ENCODE measurements around the gene UTS2B. TPM values are rescaled to one million over a fixed set of nuclear protein-coding genes. Genes with fewer than 3 reads are reported as not detected.
"Not testable (repeated sequence)": the region's sequence is repeated elsewhere in the genome, so short reads cannot be mapped to it uniquely, and the experiment has no call there.

The UTS2B gene
- total RNA-seq, 1 donor: 0.21 TPM

GRCh38 chr3:191290311-191291025 is 39.9 kb downstream of the UTS2B start:
- Histone ChIP-seq H3K27me3 (ENCODE audit: insufficient read depth, low read length) (no peaks in the 10 kb centered on the region), H3K4me3 (ENCODE audit: low read length) (no peak overlapping the region), H3K9me3 (ENCODE audit: low read depth, low read length) (no peaks in the 10 kb centered on the region), H3K4me1 (ENCODE audit: insufficient read depth, low read length) (peaks cover 4% of the 10 kb centered on the region)

GRCh38 chr3:191283400-191283799 is 46.9 kb downstream of the UTS2B start:
- Histone ChIP-seq H3K27me3 (ENCODE audit: insufficient read depth, low read length) (no peaks in the 10 kb centered on the region), H3K4me1 (ENCODE audit: insufficient read depth, low read length) (no peaks in the 10 kb centered on the region), H3K4me3 (ENCODE audit: low read length) (no peak overlapping the region), H3K9me3 (ENCODE audit: low read depth, low read length) (no peaks in the 10 kb centered on the region)

GRCh38 chr3:191282251-191283185 is 47.8 kb downstream of the UTS2B start:
- Histone ChIP-seq H3K27me3 (ENCODE audit: insufficient read depth, low read length) (no peaks in the 10 kb centered on the region), H3K4me1 (ENCODE audit: insufficient read depth, low read length) (no peaks in the 10 kb centered on the region)

DNA sequence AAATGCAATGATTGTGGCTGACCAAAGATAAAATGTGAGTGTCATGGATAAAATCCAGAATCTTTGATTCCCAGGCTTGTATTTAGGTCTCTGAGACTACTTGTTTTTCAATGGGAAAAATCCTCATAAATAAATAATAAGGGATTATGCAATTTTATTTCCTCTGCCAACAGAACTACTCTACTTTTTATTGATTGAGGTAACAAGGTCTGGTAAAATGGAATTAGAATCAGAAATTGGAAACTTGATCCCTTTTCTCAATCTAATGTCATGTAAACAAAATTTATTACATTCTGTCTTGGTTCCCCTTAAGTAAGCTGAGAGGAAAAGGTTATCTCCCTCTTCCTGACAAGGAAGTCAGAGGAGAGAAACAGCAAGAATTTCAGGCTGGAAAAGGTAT is 49.4 kb downstream of the UTS2B start:
- H3K4me3 ChIP-seq (ENCODE audit: low read length): no peak overlapping the region
- H3K4me1 ChIP-seq (ENCODE audit: insufficient read depth, low read length): no peaks in the 10 kb centered on the region
- no peaks in the 10 kb centered on the region for H3K9me3 ChIP-seq (ENCODE audit: low read depth, low read length)
- no peaks in the 10 kb centered on the region for H3K27me3 ChIP-seq (ENCODE audit: insufficient read depth, low read length)

More at GRCh38 chr3:191282251-191283185, 47.8 kb downstream of the UTS2B start:
- Histone ChIP-seq H3K9me3 (ENCODE audit: low read depth, low read length) (no peaks in the 10 kb centered on the region), H3K4me3 (ENCODE audit: low read length) (no peak overlapping the region)

DNA sequence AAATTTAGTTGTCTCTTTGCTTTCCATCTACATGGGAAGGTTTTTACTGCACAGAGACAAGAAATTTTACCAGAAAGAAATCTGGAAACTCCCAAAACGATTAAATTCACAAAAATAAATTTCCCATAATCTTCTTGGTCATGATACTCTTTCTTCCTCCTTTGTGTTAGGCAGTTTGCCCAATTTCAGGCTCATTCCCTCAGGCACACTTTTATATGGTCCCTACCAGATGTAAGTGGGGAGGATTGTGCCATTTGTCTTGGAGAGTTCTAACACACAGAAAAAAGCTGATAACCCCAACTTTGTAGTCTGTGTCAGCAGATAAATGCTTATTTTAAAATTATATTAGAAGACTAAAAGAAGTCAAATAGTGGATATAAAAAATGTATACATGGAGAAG is 50.2 kb downstream of the UTS2B start:
- H3K4me3 ChIP-seq (ENCODE audit: low read length): no peak overlapping the region
- H3K27me3 ChIP-seq (ENCODE audit: insufficient read depth, low read length): no peaks in the 10 kb centered on the region
- no peaks in the 10 kb centered on the region for H3K4me1 ChIP-seq (ENCODE audit: insufficient read depth, low read length)
- no peaks in the 10 kb centered on the region for H3K9me3 ChIP-seq (ENCODE audit: low read depth, low read length)

DNA sequence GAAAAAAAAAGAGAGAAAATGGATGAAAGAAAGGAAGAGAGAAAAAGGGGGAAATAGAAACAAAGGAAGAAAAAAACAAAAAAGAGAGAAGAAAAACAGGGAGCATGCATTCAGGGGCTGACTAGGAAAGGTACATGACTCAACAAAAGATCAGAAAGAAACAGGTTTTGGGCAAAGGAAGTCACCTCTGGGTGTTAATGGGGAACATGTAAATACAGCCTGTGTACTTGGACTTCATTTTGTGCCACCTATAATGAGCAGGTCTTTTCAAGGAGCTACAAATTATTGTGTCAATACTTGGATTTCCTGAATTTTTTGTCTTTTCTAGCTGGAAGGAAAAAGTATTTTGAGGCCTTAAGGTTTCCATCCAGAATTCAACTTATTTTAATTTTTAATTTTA is 54.6 kb downstream of the UTS2B start:
- no peaks in the 10 kb centered on the region for H3K9me3 ChIP-seq (ENCODE audit: low read depth, low read length)
- H3K4me1 ChIP-seq (ENCODE audit: insufficient read depth, low read length): no peaks in the 10 kb centered on the region
- H3K27me3 ChIP-seq (ENCODE audit: insufficient read depth, low read length): no peaks in the 10 kb centered on the region
- H3K4me3 ChIP-seq (ENCODE audit: low read length): no peak overlapping the region

- H3K4me1 ChIP-seq (ENCODE audit: insufficient read depth, low read length); H3K4me3 ChIP-seq (ENCODE audit: low read length); H3K9me3 ChIP-seq (ENCODE audit: low read depth, low read length); H3K27me3 ChIP-seq (ENCODE audit: insufficient read depth, low read length): not testable (repeated sequence)
Measured at GRCh38 chr3:191275244-191275643, 55.1 kb downstream of the UTS2B start.

GRCh38 chr3:191269289-191270085 is 60.8 kb downstream of the UTS2B start:
- Histone ChIP-seq H3K4me1 (ENCODE audit: insufficient read depth, low read length) (peaks cover 6% of the 10 kb centered on the region), H3K27me3 (ENCODE audit: insufficient read depth, low read length) (no peaks in the 10 kb centered on the region), H3K4me3 (ENCODE audit: low read length) (no peak overlapping the region), H3K9me3 (ENCODE audit: low read depth, low read length) (no peaks in the 10 kb centered on the region)

- H3K9me3 ChIP-seq (ENCODE audit: low read depth, low read length): no peaks in the 10 kb centered on the region
- peaks cover 6% of the 10 kb centered on the region for H3K4me1 ChIP-seq (ENCODE audit: insufficient read depth, low read length)
- H3K4me3 ChIP-seq (ENCODE audit: low read length): no peak overlapping the region
- no peaks in the 10 kb centered on the region for H3K27me3 ChIP-seq (ENCODE audit: insufficient read depth, low read length)
Measured at GRCh38 chr3:191268737-191269136, 61.6 kb downstream of the UTS2B start.

GRCh38 chr3:191263850-191264249 is 66.5 kb downstream of the UTS2B start:
- peaks cover 9% of the 10 kb centered on the region for H3K4me1 ChIP-seq (ENCODE audit: insufficient read depth, low read length)
- H3K9me3 ChIP-seq (ENCODE audit: low read depth, low read length): no peaks in the 10 kb centered on the region
- no peak overlapping the region for H3K4me3 ChIP-seq (ENCODE audit: low read length)
- no peaks in the 10 kb centered on the region for H3K27me3 ChIP-seq (ENCODE audit: insufficient read depth, low read length)

- H3K4me3 ChIP-seq (ENCODE audit: low read length): no peak overlapping the region
- H3K9me3 ChIP-seq (ENCODE audit: low read depth, low read length): no peaks in the 10 kb centered on the region
- no peaks in the 10 kb centered on the region for H3K27me3 ChIP-seq (ENCODE audit: insufficient read depth, low read length)
- H3K4me1 ChIP-seq (ENCODE audit: insufficient read depth, low read length): peaks cover 14% of the 10 kb centered on the region
Measured at GRCh38 chr3:191263365-191263764, 67.0 kb downstream of the UTS2B start.

GRCh38 chr3:191262650-191263049 is 67.7 kb downstream of the UTS2B start:
- Histone ChIP-seq H3K27me3 (ENCODE audit: insufficient read depth, low read length) (no peaks in the 10 kb centered on the region), H3K4me1 (ENCODE audit: insufficient read depth, low read length) (peaks cover 14% of the 10 kb centered on the region), H3K9me3 (ENCODE audit: low read depth, low read length) (no peaks in the 10 kb centered on the region), H3K4me3 (ENCODE audit: low read length) (no peak overlapping the region)

- peaks cover 18% of the 10 kb centered on the region for H3K4me1 ChIP-seq (ENCODE audit: insufficient read depth, low read length)
- H3K27me3 ChIP-seq (ENCODE audit: insufficient read depth, low read length): no peaks in the 10 kb centered on the region
- H3K4me3 ChIP-seq (ENCODE audit: low read length): no peak overlapping the region
- H3K9me3 ChIP-seq (ENCODE audit: low read depth, low read length): no peaks in the 10 kb centered on the region
Measured at GRCh38 chr3:191261304-191261638, 69.1 kb downstream of the UTS2B start.

DNA sequence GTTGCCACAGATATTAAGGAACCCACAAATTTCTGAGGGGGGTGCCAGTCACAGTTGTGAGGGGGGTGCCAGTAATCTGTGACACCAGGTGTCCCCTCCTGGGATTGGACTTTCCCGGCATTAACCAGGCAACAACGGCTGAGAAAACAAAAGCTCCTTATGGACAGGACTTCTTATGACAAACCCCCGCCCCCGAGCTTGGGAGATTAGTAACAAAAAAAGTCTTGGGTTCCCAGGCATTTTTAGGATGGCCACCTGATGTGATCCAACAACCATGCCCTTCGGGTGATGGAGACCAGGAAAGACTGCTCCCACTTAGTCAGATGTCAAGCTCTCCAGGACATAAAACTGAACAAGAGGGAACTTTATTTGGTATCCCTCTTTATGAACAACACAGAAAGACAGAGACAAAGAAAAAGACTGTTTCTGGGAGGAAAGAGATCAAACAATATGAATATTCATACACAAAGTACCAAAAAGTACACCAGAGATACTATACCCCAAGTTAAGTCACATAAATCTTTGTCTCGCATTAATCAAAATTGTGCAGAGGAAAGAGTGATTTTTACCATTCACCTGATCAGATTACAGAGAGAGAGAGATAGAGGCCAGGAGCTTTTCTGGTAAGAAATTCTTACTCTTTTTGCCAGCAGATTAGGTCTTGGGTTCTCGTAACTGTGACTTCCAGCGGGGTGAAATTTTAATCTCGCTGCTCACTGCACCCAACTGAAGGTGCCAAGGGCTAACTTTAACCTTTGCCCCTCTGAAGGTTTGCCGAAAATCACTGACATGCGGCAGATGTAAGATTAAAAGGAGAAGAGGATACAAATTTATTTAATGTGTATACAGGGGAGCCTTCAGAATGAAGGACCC is 69.7 kb downstream of the UTS2B start:
- no peak overlapping the region for H3K4me3 ChIP-seq (ENCODE audit: low read length)
- peaks cover 18% of the 10 kb centered on the region for H3K4me1 ChIP-seq (ENCODE audit: insufficient read depth, low read length)
- H3K27me3 ChIP-seq (ENCODE audit: insufficient read depth, low read length): no peaks in the 10 kb centered on the region
- no peaks in the 10 kb centered on the region for H3K9me3 ChIP-seq (ENCODE audit: low read depth, low read length)

Data from mononuclear cell (primary cell).